SU-DHL-6 (cell line): ENCODE measurements around the gene ZBTB47.

ENCODE experiments used
- EZH2phosphoT487 ChIP-seq: fragments of 200-600 bp; sonication (generic), shearing (Covaris generic); conservative IDR thresholded peaks from 2 replicates; pipeline ENCODE4 v1.6.1; 2018; ENCODE audit warnings: mild to moderate bottlenecking, antibody characterized with exemption, low read length, moderate library complexity, mixed read lengths
- TF ChIP-seq, protein P1 (sequence below): fragments of 200-600 bp; sonication (generic); IDR thresholded peaks from one replicate; pipeline ENCODE4 v1.5.1; 2017; ENCODE audit warnings: antibody characterized with exemption, mild to moderate bottlenecking, low read length, moderate library complexity; ENCODE audit not compliant: insufficient read depth, poor library complexity, severe bottlenecking

DNA sequence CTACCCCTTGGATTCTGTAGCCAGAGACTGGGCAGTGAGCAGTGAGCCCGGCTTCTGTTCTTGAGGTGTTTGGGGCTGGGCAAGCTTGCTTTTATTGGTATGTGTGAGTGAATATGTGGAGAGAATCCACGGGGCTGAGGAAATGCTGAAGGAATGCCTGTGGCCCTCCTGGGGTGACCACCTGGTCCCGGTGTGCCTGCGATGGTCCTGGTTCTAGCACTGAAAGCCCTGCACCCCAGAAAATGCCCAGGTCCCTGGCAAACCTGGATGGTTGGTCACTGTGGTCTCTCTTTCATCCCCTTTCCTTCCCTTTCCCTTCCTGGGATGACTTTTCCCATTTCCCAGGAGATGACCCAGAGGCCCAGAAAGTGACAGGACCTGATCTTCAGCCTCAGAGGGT is 4.2 kb downstream of the ZBTB47 start:
- TF ChIP-seq, protein P1, sequence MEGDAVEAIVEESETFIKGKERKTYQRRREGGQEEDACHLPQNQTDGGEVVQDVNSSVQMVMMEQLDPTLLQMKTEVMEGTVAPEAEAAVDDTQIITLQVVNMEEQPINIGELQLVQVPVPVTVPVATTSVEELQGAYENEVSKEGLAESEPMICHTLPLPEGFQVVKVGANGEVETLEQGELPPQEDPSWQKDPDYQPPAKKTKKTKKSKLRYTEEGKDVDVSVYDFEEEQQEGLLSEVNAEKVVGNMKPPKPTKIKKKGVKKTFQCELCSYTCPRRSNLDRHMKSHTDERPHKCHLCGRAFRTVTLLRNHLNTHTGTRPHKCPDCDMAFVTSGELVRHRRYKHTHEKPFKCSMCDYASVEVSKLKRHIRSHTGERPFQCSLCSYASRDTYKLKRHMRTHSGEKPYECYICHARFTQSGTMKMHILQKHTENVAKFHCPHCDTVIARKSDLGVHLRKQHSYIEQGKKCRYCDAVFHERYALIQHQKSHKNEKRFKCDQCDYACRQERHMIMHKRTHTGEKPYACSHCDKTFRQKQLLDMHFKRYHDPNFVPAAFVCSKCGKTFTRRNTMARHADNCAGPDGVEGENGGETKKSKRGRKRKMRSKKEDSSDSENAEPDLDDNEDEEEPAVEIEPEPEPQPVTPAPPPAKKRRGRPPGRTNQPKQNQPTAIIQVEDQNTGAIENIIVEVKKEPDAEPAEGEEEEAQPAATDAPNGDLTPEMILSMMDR: no peak
- TF ChIP-seq EZH2phosphoT487: no peak
